ENCODE data around the gene ADAMTS17.

GRCh38 chr15:100190675-100191074 lies 151.1 kb downstream of the ADAMTS17 start:
- TF ChIP-seq MAX (IDR thresholded peaks at IDR 0.05): no peak
- TF ChIP-seq ZBTB33 (IDR thresholded peaks at IDR 0.05): no peak
- no peak for TF ChIP-seq FOXA2 (IDR thresholded peaks at IDR 0.05)
- no peak for TF ChIP-seq CTCF (IDR thresholded peaks at IDR 0.05; ENCODE audit: low read depth, low read length, missing input control)
- no peak for TF ChIP-seq JUND (IDR thresholded peaks at IDR 0.05)
- no peak for TF ChIP-seq FOXA1 (IDR thresholded peaks at IDR 0.05)
- TF ChIP-seq YY1 (IDR thresholded peaks at IDR 0.05): no peak
- TF ChIP-seq GABPA (IDR thresholded peaks at IDR 0.05 in 1 of 2, conservative IDR thresholded peaks at IDR 0.05 in 1 of 2): no peak
